ENCODE data around the gene ALG8.

DNA sequence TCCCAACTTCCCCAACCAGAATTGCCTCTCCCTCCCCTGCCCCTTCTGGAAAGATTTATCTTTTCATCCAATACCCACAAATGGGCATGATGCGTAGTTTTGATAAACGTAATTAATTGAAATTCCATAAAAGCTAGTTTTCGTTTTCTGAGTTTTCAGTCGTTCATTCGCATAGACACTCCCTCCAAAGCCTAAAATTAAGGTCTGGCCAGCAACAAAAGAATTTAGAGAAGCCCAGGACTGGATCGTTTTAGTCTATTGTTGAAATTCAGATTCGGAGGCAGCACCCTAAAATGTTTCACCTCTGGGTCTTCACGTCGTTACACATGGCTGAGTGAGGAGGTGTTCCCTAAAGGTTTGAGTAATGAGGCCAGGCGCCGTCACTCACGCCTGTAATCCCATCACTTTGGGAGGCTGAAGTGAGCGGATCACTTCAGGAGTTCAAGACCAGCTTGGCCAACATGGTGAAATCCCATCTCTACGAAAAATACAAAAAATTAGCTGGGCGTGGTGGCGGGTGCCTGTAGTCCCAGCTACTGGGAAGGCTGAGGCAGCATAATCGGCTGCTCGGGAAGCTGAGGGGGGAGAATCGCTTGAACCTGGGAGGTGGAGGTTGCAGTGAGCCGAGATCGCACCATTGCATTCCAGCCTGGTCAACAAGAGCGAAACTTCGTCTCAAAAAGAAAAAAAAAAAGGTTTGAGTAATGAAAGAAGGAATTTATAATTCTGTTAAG lies 59.2 kb downstream of the ALG8 start:
- no peak for TF ChIP-seq POLR2A (IDR thresholded peaks at IDR 0.05)
- TF ChIP-seq, protein P1, sequence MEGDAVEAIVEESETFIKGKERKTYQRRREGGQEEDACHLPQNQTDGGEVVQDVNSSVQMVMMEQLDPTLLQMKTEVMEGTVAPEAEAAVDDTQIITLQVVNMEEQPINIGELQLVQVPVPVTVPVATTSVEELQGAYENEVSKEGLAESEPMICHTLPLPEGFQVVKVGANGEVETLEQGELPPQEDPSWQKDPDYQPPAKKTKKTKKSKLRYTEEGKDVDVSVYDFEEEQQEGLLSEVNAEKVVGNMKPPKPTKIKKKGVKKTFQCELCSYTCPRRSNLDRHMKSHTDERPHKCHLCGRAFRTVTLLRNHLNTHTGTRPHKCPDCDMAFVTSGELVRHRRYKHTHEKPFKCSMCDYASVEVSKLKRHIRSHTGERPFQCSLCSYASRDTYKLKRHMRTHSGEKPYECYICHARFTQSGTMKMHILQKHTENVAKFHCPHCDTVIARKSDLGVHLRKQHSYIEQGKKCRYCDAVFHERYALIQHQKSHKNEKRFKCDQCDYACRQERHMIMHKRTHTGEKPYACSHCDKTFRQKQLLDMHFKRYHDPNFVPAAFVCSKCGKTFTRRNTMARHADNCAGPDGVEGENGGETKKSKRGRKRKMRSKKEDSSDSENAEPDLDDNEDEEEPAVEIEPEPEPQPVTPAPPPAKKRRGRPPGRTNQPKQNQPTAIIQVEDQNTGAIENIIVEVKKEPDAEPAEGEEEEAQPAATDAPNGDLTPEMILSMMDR (IDR thresholded peaks at IDR 0.05), result peak in 1 of 6 experiments; percentile 18
